EH (cell line): ENCODE measurements around the gene AKR1B1.
"Not testable (repeated sequence)": the region's sequence is repeated elsewhere in the genome, so short reads cannot be mapped to it uniquely, and the experiment has no call there.

Experiments
- DNase-seq: peaks from one replicate; pipeline ENCODE4 v3.0.0-alpha.2; 2015; ENCODE audit warnings: low read depth

Gene AKR1B1

GRCh38 chr7:134458806-134459698 lies at the start of gene AKR1B1:
Gene AKR1B1 (minus strand): TSS chr7:134459100. CDS start chr7:134459062, 38 bp downstream.
- DNase-seq, result peak; percentile 91

GRCh38 chr7:134505856-134506255 lies 47.0 kb upstream of the AKR1B1 start:
- DNase-seq, result no peak

GRCh38 chr7:134504660-134505164 lies 45.8 kb upstream of the AKR1B1 start:
- peak; percentile 49 for DNase-seq

- DNase-seq, result peak; percentile 67
These were observed 43.8 kb upstream of the AKR1B1 start for GRCh38 chr7:134502463-134503371.

- no peak for DNase-seq
These were observed 42.1 kb upstream of the AKR1B1 start for GRCh38 chr7:134500982-134501381.

- DNase-seq, result no peak
These were observed 41.5 kb upstream of the AKR1B1 start for GRCh38 chr7:134500406-134500805.

- DNase-seq, result no peak
These were observed 36.6 kb upstream of the AKR1B1 start for GRCh38 chr7:134495546-134495945.

- no peak for DNase-seq
These were observed 34.2 kb upstream of the AKR1B1 start for GRCh38 chr7:134493091-134493490.

GRCh38 chr7:134487721-134488120 lies 28.8 kb upstream of the AKR1B1 start:
- not testable (repeated sequence) for DNase-seq

GRCh38 chr7:134485203-134485602 lies 26.3 kb upstream of the AKR1B1 start:
- no peak for DNase-seq

GRCh38 chr7:134483296-134483695 lies 24.4 kb upstream of the AKR1B1 start:
- no peak for DNase-seq

- DNase-seq, result no peak
These were observed 24.0 kb upstream of the AKR1B1 start for GRCh38 chr7:134482858-134483257.

GRCh38 chr7:134481167-134481566 lies 22.3 kb upstream of the AKR1B1 start:
- no peak for DNase-seq

- peak; percentile 79 for DNase-seq
These were observed 21.8 kb upstream of the AKR1B1 start for GRCh38 chr7:134480730-134481129.

- no peak for DNase-seq
These were observed 21.3 kb upstream of the AKR1B1 start for GRCh38 chr7:134480202-134480601.

GRCh38 chr7:134478707-134479106 lies 19.8 kb upstream of the AKR1B1 start:
- no peak for DNase-seq

GRCh38 chr7:134477954-134478353 lies 19.1 kb upstream of the AKR1B1 start:
- peak; percentile 33 for DNase-seq

- DNase-seq, result no peak
These were observed 17.1 kb upstream of the AKR1B1 start for GRCh38 chr7:134476044-134476443.

GRCh38 chr7:134474828-134475227 lies 15.9 kb upstream of the AKR1B1 start:
- DNase-seq, result no peak

- peak; percentile 45 for DNase-seq
These were observed 15.0 kb upstream of the AKR1B1 start for GRCh38 chr7:134473861-134474291.

GRCh38 chr7:134472572-134473244 lies 13.8 kb upstream of the AKR1B1 start:
- no peak for DNase-seq

- DNase-seq, result peak; percentile 66
These were observed 12.0 kb upstream of the AKR1B1 start for GRCh38 chr7:134470864-134471263.
